Left lung (tissue), 10 donors: ENCODE data around the gene TTF1. TPM values are rescaled to one million over a fixed set of nuclear protein-coding genes. Genes with fewer than 3 reads are reported as not detected.

Experiments
- ATAC-seq: fragments of 200-7000 bp; cut with Tn5 transposase; one replicate; pipeline ENCODE4 v1.9.1; 2020; ENCODE audit warnings: moderate library complexity
- DNase-seq, 4 donors: peaks; one replicate each; pipeline ENCODE4 v3.0.0-alpha.2; 2013 to 2020
- H3K27ac ChIP-seq, 2 donors: fragments of 200-600 bp; sonication (generic) in 1 of 2; one replicate each; pipeline versions ENCODE4 v1.5.0 to v1.8.0; 2020 to 2021
- H3K27me3 ChIP-seq, 2 donors: fragments of 200-600 bp; sonication (generic) in 1 of 2; one replicate each; pipeline versions ENCODE4 v1.5.0 to v1.8.0; 2020 to 2021
- H3K36me3 ChIP-seq, 2 donors: fragments of 200-600 bp; sonication (generic) in 1 of 2; one replicate each; pipeline versions ENCODE4 v1.5.0 to v1.8.0; 2020 to 2021
- H3K4me1 ChIP-seq, 2 donors: fragments of 200-600 bp; one replicate each; pipeline ENCODE4 v1.8.0; 2021
- H3K4me3 ChIP-seq, 2 donors: fragments of 200-600 bp; sonication (generic) in 1 of 2; one replicate each; pipeline versions ENCODE4 v1.5.0 to v1.8.0; 2020 to 2021; ENCODE audit warnings: mild to moderate bottlenecking in 1 of 2
- H3K9me3 ChIP-seq, 2 donors: fragments of 200-600 bp; sonication (generic) in 1 of 2; one replicate each; pipeline versions ENCODE4 v1.5.0 to v1.8.0; 2020 to 2021
- intact Hi-C, 2 donors: fragments of 100-400 bp; cut with DNase I; formaldehyde crosslinking; loops; one replicate each; pipeline versions ENCODE4 v1.11.2 to v1.14.2; 2022
- polyA plus RNA-seq, 6 donors: library from polyadenylated mRNA; unstranded; fragments of 120-200 nt; gene quantifications; one replicate each; pipeline ENCODE4 v1.2.1, GENCODE V29; 2013; ENCODE audit not compliant: insufficient read length in 6 of 6
- total RNA-seq, 2 donors: library from RNA; stranded (reverse); fragmentation: NEBNext Ultra II Directional; extraction: Animal tissue kit (Norgen Biotek cat#: 25700); gene quantifications; one replicate each; pipeline ENCODE4 v1.2.1, GENCODE V29; 2021
- TF ChIP-seq, protein P1 (sequence below), 2 donors: fragments of 200-600 bp; sonication (generic) in 1 of 2; IDR thresholded peaks; one replicate each; pipeline versions ENCODE4 v1.5.0 to v1.8.0; 2021; ENCODE audit warnings: antibody characterized with exemption in 2 of 2
- donor health status: DM: no; HTN: yes; CAD: no.
- donor health status: DM: no; HTN: no; CAD: no.

Gene TTF1
- total and polyA plus RNA-seq, 8 donors = 9.7 to 19.6 (median 17.2) TPM

GRCh38 chr9:132370592-132370991, 36.0 kb downstream of the TTF1 start:
- no peaks in the 10 kb centered on the region for H3K27me3 ChIP-seq
- intact Hi-C loops = no loop called here
- TF ChIP-seq, protein P1, sequence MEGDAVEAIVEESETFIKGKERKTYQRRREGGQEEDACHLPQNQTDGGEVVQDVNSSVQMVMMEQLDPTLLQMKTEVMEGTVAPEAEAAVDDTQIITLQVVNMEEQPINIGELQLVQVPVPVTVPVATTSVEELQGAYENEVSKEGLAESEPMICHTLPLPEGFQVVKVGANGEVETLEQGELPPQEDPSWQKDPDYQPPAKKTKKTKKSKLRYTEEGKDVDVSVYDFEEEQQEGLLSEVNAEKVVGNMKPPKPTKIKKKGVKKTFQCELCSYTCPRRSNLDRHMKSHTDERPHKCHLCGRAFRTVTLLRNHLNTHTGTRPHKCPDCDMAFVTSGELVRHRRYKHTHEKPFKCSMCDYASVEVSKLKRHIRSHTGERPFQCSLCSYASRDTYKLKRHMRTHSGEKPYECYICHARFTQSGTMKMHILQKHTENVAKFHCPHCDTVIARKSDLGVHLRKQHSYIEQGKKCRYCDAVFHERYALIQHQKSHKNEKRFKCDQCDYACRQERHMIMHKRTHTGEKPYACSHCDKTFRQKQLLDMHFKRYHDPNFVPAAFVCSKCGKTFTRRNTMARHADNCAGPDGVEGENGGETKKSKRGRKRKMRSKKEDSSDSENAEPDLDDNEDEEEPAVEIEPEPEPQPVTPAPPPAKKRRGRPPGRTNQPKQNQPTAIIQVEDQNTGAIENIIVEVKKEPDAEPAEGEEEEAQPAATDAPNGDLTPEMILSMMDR (IDR thresholded peaks at IDR 0.05) = no peak
- peaks cover 0 to 31% of the 10 kb centered on the region in 2 donors for H3K4me1 ChIP-seq
- peaks cover 0 to 7% of the 10 kb centered on the region in 2 donors for H3K36me3 ChIP-seq
- H3K4me3 ChIP-seq = no peak overlapping the region
- H3K27ac ChIP-seq = no peak overlapping the region
- H3K9me3 ChIP-seq = no peaks in the 10 kb centered on the region
- DNase-seq (no peak), ATAC-seq (no peak)

DNA sequence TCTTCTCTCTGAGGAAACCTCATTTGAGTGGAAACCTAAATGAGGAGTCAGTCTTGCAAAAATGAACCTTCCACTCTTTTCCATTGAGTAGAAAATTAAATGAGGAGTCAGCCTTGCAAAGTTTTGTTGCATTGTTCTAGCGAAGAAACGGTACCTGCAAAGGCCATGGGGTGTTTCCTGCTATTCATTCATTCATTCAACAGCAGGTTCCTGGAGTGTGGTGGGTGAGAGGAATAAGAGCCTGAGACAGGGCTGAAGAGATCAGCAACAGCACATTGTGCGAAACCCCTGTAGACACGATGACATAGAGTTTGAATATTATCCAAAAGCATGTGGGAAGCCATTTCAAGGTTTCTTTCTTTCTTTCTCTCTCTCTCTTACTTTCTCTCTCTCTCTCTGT, 37.2 kb downstream of the TTF1 start:
- TF ChIP-seq, protein P1 (IDR thresholded peaks at IDR 0.05) = no peak
- no peak overlapping the region for H3K27ac ChIP-seq
- no peaks in the 10 kb centered on the region for H3K36me3 ChIP-seq
- peaks cover 0 to 31% of the 10 kb centered on the region in 2 donors for H3K4me1 ChIP-seq
- H3K27me3 ChIP-seq = no peaks in the 10 kb centered on the region
- no peak overlapping the region for H3K4me3 ChIP-seq
- intact Hi-C loops = no loop called here
- DNase-seq = no peak
- H3K9me3 ChIP-seq = no peaks in the 10 kb centered on the region
- no peak for ATAC-seq

DNA sequence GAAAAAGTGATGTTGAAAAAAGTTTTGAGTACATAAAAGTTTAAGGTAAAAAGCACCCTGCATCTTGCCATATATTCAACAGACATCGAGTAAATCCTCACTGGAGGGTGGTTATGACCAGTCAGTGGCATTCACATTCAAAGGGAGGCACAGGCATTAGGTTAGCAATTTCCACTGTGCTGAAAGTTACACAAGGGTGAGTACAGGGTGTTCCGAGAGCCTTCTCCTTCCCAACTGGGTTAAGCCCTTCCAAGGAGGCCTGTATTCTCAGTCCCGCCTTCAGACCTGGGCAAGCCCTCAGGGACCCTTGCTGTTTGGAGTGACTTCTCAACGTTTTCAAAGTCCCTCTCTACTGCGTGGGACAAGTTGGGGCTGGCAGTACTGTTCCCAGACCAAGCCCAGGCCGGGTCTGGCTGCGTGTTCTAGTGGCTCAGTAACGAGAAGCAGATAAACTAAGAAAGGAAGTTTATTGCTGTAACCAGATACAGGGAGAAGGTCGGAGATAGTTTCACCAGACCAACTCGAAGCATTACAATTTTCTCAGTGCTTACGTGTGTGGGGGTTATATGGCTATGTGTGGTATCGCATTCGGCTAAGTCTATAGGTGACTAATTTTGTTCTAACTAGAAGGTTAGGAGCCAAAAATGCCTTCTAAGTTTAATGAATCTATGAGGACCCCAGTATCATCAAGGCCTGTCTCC, 38.9 kb downstream of the TTF1 start:
- ATAC-seq (no peak), DNase-seq (no peak)
- no peak overlapping the region for H3K27ac ChIP-seq
- peaks cover 0 to 17% of the 10 kb centered on the region in 2 donors for H3K4me1 ChIP-seq
- TF ChIP-seq, protein P1 (IDR thresholded peaks at IDR 0.05) = no peak
- H3K36me3 ChIP-seq = no peaks in the 10 kb centered on the region
- no peaks in the 10 kb centered on the region for H3K27me3 ChIP-seq
- H3K9me3 ChIP-seq = no peaks in the 10 kb centered on the region
- H3K4me3 ChIP-seq = no peak overlapping the region
- intact Hi-C loops = no loop called here

DNA sequence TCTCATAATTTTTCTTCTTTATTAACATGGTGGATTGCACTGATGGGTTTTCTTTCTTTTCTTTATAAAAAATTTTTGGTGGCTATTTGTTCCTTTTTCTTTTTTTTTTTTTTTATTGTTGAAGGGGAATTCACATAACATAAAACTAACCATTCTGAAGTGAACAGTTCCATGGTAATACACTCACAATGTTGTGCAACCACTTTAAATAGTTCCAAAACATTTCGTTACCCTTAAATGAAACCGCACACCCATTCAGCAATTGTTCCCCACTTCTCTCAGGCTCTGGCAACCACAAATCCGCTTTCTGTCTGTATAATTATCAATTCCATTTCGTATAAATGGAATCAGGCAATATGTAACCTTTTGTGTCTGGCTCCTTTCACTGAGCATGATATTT, 40.2 kb downstream of the TTF1 start:
- DNase-seq (no peak), ATAC-seq (no peak)
- H3K36me3 ChIP-seq = no peaks in the 10 kb centered on the region
- H3K4me1 ChIP-seq = peaks cover 0 to 5% of the 10 kb centered on the region in 2 donors
- H3K9me3 ChIP-seq = no peaks in the 10 kb centered on the region
- H3K27me3 ChIP-seq = no peaks in the 10 kb centered on the region
- no peak overlapping the region for H3K27ac ChIP-seq
- no peak overlapping the region for H3K4me3 ChIP-seq
- TF ChIP-seq, protein P1 (IDR thresholded peaks at IDR 0.05) = no peak
- intact Hi-C loops = no loop called here

GRCh38 chr9:132365986-132366385, 40.7 kb downstream of the TTF1 start:
- no peaks in the 10 kb centered on the region for H3K27me3 ChIP-seq
- DNase-seq (no peak), ATAC-seq (no peak)
- no peaks in the 10 kb centered on the region for H3K36me3 ChIP-seq
- intact Hi-C loops = no loop called here
- peaks cover 0 to 4% of the 10 kb centered on the region in 2 donors for H3K4me1 ChIP-seq
- H3K9me3 ChIP-seq = no peaks in the 10 kb centered on the region
- TF ChIP-seq, protein P1 (IDR thresholded peaks at IDR 0.05) = no peak
- H3K4me3 ChIP-seq = no peak overlapping the region
- H3K27ac ChIP-seq = no peak overlapping the region
